HFF-Myc (cell line): ENCODE measurements around the gene TFAP2D.

Experiments
- DNase-seq: peaks from one replicate; pipeline ENCODE4 v3.0.0-alpha.2; 2011; ENCODE audit warnings: low read depth; ENCODE audit errors: extremely low read depth
- H3K4me3 ChIP-seq: replicated peaks from 2 replicates; pipeline ENCODE4 v1.5.1; 2011; ENCODE audit warnings: low read depth, mild to moderate bottlenecking, control low read depth, low read length
- CTCF ChIP-seq: IDR thresholded peaks from 2 replicates; pipeline ENCODE4 v1.5.1; 2012; ENCODE audit warnings: mild to moderate bottlenecking, low read depth, low read length, control low read depth; ENCODE audit errors: missing control alignments

TFAP2D gene

GRCh38 chr6:50819904-50820868 lies 106.9 kb downstream of the TFAP2D start:
- no peak for DNase-seq
- H3K4me3 ChIP-seq, result no peak overlapping the region
- no peak for TF ChIP-seq CTCF

- DNase-seq, result no peak
- no peak for TF ChIP-seq CTCF
- no peak overlapping the region for H3K4me3 ChIP-seq
These were observed 107.5 kb downstream of the TFAP2D start for GRCh38 chr6:50820869-50821264.

- no peak for TF ChIP-seq CTCF
- no peak for DNase-seq
These were observed 108.2 kb downstream of the TFAP2D start for GRCh38 chr6:50821441-50822077.

GRCh38 chr6:50822078-50822476 lies 108.8 kb downstream of the TFAP2D start:
- no peak for DNase-seq
- TF ChIP-seq CTCF, result no peak
- H3K4me3 ChIP-seq, result no peak overlapping the region

More at GRCh38 chr6:50821441-50822077, 108.2 kb downstream of the TFAP2D start:
- no peak overlapping the region for H3K4me3 ChIP-seq
